Measurements from ENCODE around the gene GSTO2.
"Not testable (repeated sequence)": the region's sequence is repeated elsewhere in the genome, so short reads cannot be mapped to it uniquely, and the experiment has no call there.

Gene GSTO2

DNA sequence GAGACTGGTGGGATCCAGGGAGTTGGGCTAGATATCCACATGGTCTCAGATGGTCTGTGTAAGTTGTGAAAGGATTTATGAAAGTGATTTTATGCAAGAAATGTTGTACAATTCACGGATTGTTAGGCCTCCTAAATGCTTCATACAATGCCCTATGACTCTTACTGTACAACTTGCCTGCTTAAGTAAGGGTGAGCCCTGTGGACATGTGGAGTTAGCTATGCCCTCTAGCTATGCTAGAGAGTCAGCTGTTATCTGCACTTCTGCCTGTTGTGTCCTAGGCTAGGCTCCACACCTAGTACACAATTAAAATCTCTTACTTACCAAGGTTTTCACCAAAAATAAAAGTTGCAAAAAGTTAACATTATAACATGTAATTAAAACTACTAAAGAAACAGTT lies 35.2 kb upstream of the GSTO2 start:
- H3K4me3 ChIP-seq (ENCODE audit: low read depth, low read length): no peak overlapping the region
- no peak for TF ChIP-seq CTCF (IDR thresholded peaks at IDR 0.05; ENCODE audit: control insufficient read depth, extremely low read depth, insufficient read depth)
- no peak for DNase-seq (ENCODE audit: low read depth)

- no peak overlapping the region for H3K4me3 ChIP-seq (ENCODE audit: low read depth, low read length)
- TF ChIP-seq CTCF (IDR thresholded peaks at IDR 0.05; ENCODE audit: control insufficient read depth, extremely low read depth, insufficient read depth): no peak
- DNase-seq (ENCODE audit: low read depth): no peak
Observed at GRCh38 chr10:104234934-104235333, 34.0 kb upstream of the GSTO2 start.

- DNase-seq (ENCODE audit: low read depth): no peak
- TF ChIP-seq CTCF (IDR thresholded peaks at IDR 0.05; ENCODE audit: control insufficient read depth, extremely low read depth, insufficient read depth): no peak
- H3K4me3 ChIP-seq (ENCODE audit: low read depth, low read length): no peak overlapping the region
Observed at GRCh38 chr10:104235801-104236200, 33.2 kb upstream of the GSTO2 start.

DNA sequence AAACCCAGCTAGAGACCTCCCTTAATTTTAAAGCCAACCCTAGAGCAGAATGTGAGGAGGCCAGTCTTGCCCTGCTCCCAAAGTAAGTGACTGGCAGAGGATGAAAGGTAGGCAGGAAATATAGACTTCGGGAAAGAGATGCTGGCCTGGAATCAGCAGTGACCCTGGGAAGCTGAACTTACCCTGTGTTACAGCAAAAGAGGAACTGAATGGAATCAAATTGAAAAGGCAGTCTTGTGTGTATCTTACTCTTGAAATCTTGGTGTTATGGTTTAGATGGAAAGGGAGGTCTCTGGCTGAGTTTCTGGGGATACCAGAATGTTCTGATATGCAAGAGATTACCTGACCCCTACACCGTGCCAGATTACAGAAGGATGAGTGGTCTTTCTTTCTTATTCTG lies 28.9 kb upstream of the GSTO2 start:
- TF ChIP-seq CTCF (IDR thresholded peaks at IDR 0.05; ENCODE audit: control insufficient read depth, extremely low read depth, insufficient read depth): no peak
- DNase-seq (ENCODE audit: low read depth): no peak
- H3K4me3 ChIP-seq (ENCODE audit: low read depth, low read length): no peak overlapping the region

GRCh38 chr10:104242545-104242944 lies 26.4 kb upstream of the GSTO2 start:
- TF ChIP-seq CTCF (IDR thresholded peaks at IDR 0.05; ENCODE audit: control insufficient read depth, extremely low read depth, insufficient read depth): no peak
- H3K4me3 ChIP-seq (ENCODE audit: low read depth, low read length): no peak overlapping the region
- no peak for DNase-seq (ENCODE audit: low read depth)

GRCh38 chr10:104243009-104243408 lies 26.0 kb upstream of the GSTO2 start:
- DNase-seq (ENCODE audit: low read depth); H3K4me3 ChIP-seq (ENCODE audit: low read depth, low read length): not testable (repeated sequence)

DNA sequence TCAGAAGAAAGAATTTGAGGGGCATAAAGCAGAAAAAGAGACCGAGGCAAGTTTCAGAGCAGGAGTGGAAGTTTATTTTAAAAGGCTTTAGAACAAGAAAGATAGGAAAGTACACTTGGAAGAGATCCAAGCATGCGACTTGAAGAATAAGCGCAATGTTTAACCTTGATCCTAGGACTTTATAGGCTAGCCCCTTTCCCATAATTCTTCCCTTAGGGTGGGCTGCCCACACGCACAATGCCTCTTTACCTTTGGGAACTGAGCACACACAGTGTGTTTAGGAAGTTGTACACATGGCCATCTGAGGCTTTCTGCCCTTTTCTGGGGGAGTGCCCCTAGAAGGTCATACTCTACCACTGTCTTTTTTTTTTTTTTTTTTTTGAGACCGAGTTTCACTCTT lies 25.5 kb upstream of the GSTO2 start:
- DNase-seq (ENCODE audit: low read depth): no peak
- H3K4me3 ChIP-seq (ENCODE audit: low read depth, low read length): no peak overlapping the region
- no peak for TF ChIP-seq CTCF (IDR thresholded peaks at IDR 0.05; ENCODE audit: control insufficient read depth, extremely low read depth, insufficient read depth)

All from LNCaP clone FGC (cell line).